Immature natural killer cell (primary cell): Measurements from ENCODE around the gene PRR22. TPM values are rescaled to one million over a fixed set of nuclear protein-coding genes. Genes with fewer than 3 reads are reported as not detected.

Source experiments
- DNase-seq, 3 donors: peaks; one replicate each; pipeline ENCODE4 v3.0.0; 2022; ENCODE audit warnings: mixed read lengths in 1 of 3
- H3K27ac Mint-ChIP-seq, 6 donors: one replicate each; pipeline ENCODE4 v1.8.0; 2020; ENCODE audit warnings: mixed read lengths in 6 of 6, mild to moderate bottlenecking in 5 of 6, inconsistent platforms in 4 of 6, moderate library complexity in 3 of 6
- H3K27me3 Mint-ChIP-seq, 3 donors: one replicate each; pipeline ENCODE4 v1.8.0; 2020 to 2021; ENCODE audit warnings: low read depth in 3 of 3, mild to moderate bottlenecking in 3 of 3, mixed read lengths in 3 of 3, moderate library complexity in 3 of 3, inconsistent platforms in 1 of 3
- H3K36me3 Mint-ChIP-seq, 3 donors: one replicate each; pipeline ENCODE4 v1.8.0; 2020; ENCODE audit warnings: mixed read lengths in 3 of 3, inconsistent platforms in 2 of 3, mild to moderate bottlenecking in 2 of 3
- H3K4me1 Mint-ChIP-seq, 2 donors: one replicate each; pipeline ENCODE4 v1.8.0; 2020; ENCODE audit warnings: inconsistent platforms in 2 of 2, mild to moderate bottlenecking in 2 of 2, mixed read lengths in 2 of 2, moderate library complexity in 1 of 2
- H3K4me3 Mint-ChIP-seq, 5 donors: one replicate each; pipeline ENCODE4 v1.8.0; 2020; ENCODE audit warnings: mild to moderate bottlenecking in 5 of 5, mixed read lengths in 5 of 5, inconsistent platforms in 3 of 5, moderate library complexity in 3 of 5
- H3K9me3 Mint-ChIP-seq, 6 donors: one replicate each; pipeline ENCODE4 v1.8.0; 2020; ENCODE audit warnings: mild to moderate bottlenecking in 6 of 6, mixed read lengths in 6 of 6, inconsistent platforms in 4 of 6, moderate library complexity in 3 of 6
- polyA plus RNA-seq, 3 donors: library from polyadenylated mRNA; unstranded; fragments of 300-500 nt; fragmentation: Illumina TruSeq; gene quantifications; one replicate each; pipeline ENCODE4 v1.2.3, GENCODE V29; 2021

The PRR22 gene
- not detected for polyA plus RNA-seq

DNA sequence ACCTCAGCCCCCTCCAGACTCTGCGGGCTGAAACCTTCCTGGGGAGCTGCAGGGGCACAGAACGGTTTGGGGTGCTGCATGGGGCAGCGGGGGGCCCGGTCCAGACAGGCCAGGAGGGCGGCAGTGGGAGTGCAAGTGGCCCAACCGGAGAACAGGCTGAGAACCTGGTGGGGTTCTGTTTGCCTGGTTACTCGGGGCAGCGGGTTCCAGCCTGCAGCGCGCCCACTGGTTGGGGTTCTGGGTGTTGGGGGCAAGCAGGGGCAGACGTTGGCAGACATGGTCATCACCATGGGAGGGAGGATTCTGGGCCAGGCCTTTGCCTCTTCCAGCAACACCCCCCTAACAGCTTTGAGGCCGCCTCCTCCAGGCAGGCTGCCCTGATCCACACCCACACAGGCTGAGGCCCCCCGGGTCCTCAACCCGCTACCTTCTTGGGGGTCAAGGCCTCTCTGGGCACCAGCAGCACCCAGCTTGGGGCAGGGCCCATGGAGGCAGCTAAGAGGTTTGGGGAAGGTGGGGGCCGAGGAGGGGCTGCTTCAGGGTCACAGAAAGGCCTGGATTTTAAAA, at the start of gene PRR22:
PRR22 (minus strand) TSS at position 166 of the 567 bp plus-strand sequence; CDS start at position 80, 86 bp downstream.
- no peak within 1 kb of the TSS for H3K27ac Mint-ChIP-seq
- H3K9me3 Mint-ChIP-seq = no peaks in the 10 kb centered on the region

DNA sequence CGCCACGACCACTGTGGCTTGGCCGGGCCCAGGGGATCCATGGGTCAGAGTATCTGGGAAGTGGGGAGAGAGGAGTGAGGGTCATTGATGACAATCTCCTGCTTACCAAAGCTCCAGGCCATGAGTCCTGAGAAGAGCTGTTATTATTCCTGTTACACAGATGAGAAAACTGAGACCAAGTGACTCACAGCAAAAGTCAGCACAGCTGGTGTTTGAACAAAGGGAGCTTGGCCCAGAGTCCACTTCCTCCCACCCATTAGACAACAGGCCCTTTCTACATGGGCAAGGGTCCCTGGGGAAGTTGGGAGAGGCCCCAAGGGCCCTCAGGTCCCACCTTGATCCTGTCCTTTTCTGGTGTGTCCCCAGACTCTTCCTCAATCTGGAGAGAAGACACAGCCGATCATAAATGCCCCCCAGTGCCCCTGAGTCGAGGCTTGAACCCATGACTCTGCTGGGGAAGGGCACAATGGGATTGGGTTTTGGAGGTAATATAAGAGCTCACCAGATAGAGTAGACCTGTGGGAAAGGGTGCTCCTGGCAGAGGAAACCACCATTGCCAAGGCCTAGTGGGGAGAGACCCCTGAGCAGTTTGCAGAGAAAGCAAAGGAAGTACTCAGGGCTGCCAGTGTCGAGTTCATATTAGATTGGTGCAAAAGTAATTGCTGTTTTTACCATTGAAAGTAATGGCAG, 48.1 kb upstream of the PRR22 start:
- Mint-ChIP-seq H3K36me3 (no peaks in the 10 kb centered on the region), H3K4me1 (peaks cover 0 to 11% of the 10 kb centered on the region in 2 donors), H3K27ac (no peak overlapping the region), H3K9me3 (no peaks in the 10 kb centered on the region), H3K27me3 (peaks cover 5 to 11% (median 11%) of the 10 kb centered on the region in 3 donors), H3K4me3 (no peak overlapping the region)
- no peak for DNase-seq

More for the DNA sequence above, at the start of gene PRR22:
- H3K36me3 Mint-ChIP-seq = peaks cover 4 to 9% (median 9%) of the 10 kb centered on the region in 3 donors
- no peak for DNase-seq
- no peak within 1 kb of the TSS for H3K4me3 Mint-ChIP-seq
- H3K4me1 Mint-ChIP-seq = peaks cover 0 to 2% of the 10 kb centered on the region in 2 donors
- peaks cover 3 to 10% (median 7%) of the 10 kb centered on the region in 3 donors for H3K27me3 Mint-ChIP-seq

DNA sequence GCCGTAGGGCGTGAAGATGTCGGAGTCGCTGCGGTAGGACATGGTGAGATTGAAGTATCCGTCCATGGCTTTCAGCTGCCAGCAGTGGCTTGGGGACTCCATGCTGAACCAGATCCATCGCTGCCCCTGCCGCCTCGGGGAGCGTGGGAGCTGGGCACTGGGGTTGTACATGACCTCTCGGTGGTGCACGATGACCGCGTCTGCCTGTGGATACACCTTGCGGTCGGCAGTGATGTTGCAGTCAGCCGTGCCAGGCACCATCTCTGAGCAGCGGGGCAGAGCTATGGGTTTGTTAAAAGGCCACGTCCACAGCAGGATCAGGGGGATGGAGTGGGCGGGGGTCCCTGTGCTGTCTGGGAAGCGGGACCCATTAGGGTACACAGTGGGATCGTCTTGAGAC, 47.5 kb upstream of the PRR22 start:
- H3K36me3 Mint-ChIP-seq = no peaks in the 10 kb centered on the region
- no peak for DNase-seq
- no peak overlapping the region for H3K4me3 Mint-ChIP-seq
- peaks cover 5 to 14% (median 14%) of the 10 kb centered on the region in 3 donors for H3K27me3 Mint-ChIP-seq
- peaks cover 3 to 14% of the 10 kb centered on the region in 2 donors for H3K4me1 Mint-ChIP-seq
- H3K27ac Mint-ChIP-seq = no peak overlapping the region
- H3K9me3 Mint-ChIP-seq = no peaks in the 10 kb centered on the region

DNA sequence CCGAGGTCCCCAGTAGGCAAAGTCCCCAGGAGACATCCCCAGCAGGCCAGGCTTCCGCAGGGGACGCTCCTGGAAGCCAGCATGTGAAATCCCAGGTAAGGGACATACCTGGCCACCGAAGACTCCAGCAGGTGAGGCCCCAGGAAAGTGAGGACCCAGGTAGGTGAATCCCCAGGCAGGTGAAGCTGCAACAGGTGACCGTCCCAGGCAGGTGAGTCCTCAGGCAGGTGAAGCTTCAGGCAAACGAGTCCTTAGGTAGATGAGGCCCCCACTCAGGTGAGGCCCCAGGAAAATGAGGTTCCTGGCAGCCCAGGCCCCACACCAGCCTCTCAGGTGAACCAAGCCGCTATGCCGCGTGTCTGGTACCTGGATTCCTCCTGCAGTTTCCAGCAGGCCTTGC, 46.6 kb upstream of the PRR22 start:
- H3K27me3 Mint-ChIP-seq = peaks cover 5 to 16% (median 16%) of the 10 kb centered on the region in 3 donors
- no peaks in the 10 kb centered on the region for H3K9me3 Mint-ChIP-seq
- H3K4me3 Mint-ChIP-seq = no peak overlapping the region
- H3K36me3 Mint-ChIP-seq = no peaks in the 10 kb centered on the region
- H3K27ac Mint-ChIP-seq = no peak overlapping the region
- peaks cover 5 to 19% of the 10 kb centered on the region in 2 donors for H3K4me1 Mint-ChIP-seq
- no peak for DNase-seq

DNA sequence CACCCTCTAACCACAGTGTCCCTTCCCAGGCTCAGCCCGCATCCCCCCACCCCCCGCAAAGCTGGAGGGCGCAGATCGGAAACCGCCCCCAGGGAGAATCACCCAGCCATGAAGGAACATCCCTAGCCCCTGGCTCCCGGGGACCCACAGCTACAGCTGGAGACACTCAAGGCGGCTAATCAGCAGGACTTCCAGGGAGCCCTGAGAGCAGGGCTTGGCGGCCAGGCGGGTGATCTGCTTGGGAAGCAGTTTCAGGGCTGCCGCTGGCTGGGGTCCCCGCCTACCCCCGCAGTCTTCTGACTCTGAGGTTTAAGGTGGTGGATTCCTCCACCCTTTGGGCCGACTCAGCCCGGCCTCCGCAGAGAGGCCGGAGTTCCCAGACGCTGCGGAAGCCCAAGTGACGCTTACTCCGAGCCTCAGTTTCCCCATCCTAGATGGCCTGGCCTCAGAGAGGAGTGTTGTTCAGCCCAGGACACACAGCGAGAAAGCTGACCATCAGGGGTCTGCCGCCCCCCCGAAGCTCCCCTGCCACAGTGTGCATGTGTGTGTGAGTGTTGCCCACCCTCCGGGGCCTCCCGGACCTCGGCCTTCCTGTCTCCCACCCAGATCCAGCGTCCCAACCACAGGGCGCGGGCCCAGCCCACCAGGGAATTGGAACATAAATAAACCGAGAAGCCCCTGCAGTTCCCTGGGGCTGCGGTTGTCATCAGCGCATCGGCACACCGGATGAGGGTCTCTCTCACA, 45.2 kb upstream of the PRR22 start:
- Mint-ChIP-seq H3K9me3 (peaks cover 0 to 1% (median 0%) of the 10 kb centered on the region in 6 donors), H3K27me3 (peaks cover 5 to 17% (median 16%) of the 10 kb centered on the region in 3 donors), H3K4me3 (peak overlapping the region in 4 of 5 donors; percentile 15 to 57 (median 37)), H3K36me3 (no peaks in the 10 kb centered on the region), H3K4me1 (peaks cover 5 to 21% of the 10 kb centered on the region in 2 donors), H3K27ac (peak overlapping the region in 2 of 6 donors; percentile 37 to 76)
- DNase-seq = no peak

DNA sequence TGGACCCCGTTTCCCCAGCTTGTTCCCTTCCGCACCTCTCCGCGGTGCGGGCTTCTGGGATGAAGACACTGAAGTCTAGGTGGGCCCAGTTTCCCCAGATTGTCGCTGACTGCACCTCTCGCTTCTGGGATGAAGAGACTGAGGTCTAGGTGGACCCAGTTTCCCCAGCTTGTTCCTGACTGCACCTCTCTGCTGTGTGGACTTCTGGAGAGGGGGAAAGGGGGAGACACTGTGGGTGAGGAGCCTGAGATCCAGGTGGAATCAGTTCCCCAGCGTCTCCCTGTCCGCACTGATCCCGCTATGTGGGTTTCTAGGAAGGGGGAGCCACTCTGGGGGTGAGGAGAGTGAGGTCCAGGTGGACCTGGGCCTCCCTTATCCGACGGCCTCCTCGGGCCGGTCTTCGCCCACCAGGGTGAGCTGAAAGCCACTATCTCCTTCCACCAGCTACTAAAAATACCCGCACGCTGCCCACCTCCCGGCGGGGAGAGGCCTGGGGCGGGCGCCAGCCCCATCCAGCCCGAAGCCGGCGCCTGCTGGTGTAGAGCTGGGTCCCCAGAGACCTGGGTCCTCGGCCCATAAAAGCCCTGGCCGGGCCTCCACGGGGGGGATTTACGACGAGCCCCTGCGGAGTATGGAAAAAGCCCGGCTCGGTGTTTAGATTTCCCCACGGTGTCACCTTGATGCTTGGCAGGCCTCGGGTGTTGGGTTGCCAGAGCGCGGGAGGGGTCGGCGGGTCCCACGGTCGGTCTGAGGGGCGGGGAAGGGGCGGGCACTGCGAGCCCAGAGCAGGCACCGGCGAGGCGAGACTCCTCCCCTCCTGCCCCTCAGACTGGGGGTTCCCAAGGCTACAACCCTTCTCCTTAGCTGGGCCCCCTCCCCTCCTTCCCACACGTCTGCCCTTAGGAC, 44.4 kb upstream of the PRR22 start:
- H3K4me1 Mint-ChIP-seq = peaks cover 5 to 21% of the 10 kb centered on the region in 2 donors
- H3K27ac Mint-ChIP-seq = peak overlapping the region; percentile 87 to 98 (median 92)
- H3K9me3 Mint-ChIP-seq = peaks cover 0 to 1% (median 0%) of the 10 kb centered on the region in 6 donors
- peak overlapping the region; percentile 89 to 97 (median 93) for H3K4me3 Mint-ChIP-seq
- peaks cover 5 to 18% (median 15%) of the 10 kb centered on the region in 3 donors for H3K27me3 Mint-ChIP-seq
- no peak for DNase-seq
- H3K36me3 Mint-ChIP-seq = no peaks in the 10 kb centered on the region

DNA sequence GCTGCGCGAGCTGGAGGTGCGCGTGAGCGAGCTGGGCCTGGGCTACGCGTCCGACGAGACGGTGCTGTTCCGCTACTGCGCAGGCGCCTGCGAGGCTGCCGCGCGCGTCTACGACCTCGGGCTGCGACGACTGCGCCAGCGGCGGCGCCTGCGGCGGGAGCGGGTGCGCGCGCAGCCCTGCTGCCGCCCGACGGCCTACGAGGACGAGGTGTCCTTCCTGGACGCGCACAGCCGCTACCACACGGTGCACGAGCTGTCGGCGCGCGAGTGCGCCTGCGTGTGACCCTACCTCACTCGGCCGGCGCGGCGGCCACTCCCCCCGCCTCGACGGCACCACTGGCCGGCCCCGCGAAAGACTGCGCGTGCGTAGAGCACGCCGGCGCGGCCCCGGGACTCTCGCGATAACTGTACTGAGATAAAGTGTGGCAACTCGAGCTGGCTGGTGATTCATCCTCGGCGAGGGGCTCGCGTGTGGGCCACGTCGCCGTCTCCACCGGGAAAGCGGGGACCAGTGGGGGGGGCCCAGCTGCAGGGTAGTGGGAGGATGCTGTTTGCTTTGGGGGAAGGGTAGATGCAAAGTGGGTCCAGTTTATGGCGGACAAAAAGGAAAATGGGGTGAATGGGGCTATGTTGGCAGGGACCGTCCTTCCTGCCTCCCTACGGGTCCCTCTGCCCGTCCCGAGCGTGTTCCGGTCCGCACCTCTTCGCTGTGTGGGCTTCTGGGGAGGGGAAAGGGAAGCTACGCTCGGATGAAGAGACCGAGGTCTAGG, 43.5 kb upstream of the PRR22 start:
- H3K9me3 Mint-ChIP-seq = peaks cover 0 to 1% (median 0%) of the 10 kb centered on the region in 6 donors
- no peaks in the 10 kb centered on the region for H3K36me3 Mint-ChIP-seq
- peaks cover 5 to 21% of the 10 kb centered on the region in 2 donors for H3K4me1 Mint-ChIP-seq
- H3K27ac Mint-ChIP-seq = peak overlapping the region; percentile 87 to 98 (median 92)
- DNase-seq = peak; percentile 95 to 96 (median 96)
- peak overlapping the region; percentile 89 to 97 (median 93) for H3K4me3 Mint-ChIP-seq
- H3K27me3 Mint-ChIP-seq = peaks cover 5 to 15% (median 13%) of the 10 kb centered on the region in 3 donors

DNA sequence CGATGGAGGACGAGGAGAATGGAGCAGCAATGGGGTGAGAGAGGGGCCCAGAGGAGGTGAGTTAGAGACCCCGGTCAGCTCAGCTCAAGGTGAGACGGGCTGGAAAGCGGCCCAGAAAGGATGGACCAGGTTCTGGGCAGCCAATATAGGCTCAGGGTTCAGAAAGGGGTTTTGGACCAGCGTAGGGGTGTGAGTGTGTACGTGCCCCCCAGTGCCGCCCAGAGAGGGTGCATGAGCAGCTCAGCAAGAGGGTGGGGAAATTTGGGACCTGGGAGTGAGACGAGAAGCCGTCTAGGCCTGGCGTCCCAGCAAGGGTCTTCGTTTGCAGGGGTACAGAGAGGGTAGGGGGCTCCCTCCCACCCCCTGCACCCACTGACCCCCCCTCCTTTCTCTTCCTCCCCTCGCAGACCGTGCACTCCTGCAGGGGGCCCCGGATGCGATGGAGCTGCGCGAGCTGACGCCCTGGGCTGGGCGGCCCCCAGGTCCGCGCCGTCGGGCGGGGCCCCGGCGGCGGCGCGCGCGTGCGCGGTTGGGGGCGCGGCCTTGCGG, 42.9 kb upstream of the PRR22 start:
- H3K27me3 Mint-ChIP-seq = peaks cover 5 to 15% (median 13%) of the 10 kb centered on the region in 3 donors
- no peaks in the 10 kb centered on the region for H3K36me3 Mint-ChIP-seq
- H3K4me3 Mint-ChIP-seq = peak overlapping the region; percentile 81 to 93 (median 87)
- peaks cover 0 to 1% (median 0%) of the 10 kb centered on the region in 6 donors for H3K9me3 Mint-ChIP-seq
- H3K4me1 Mint-ChIP-seq = peaks cover 5 to 21% of the 10 kb centered on the region in 2 donors
- peak overlapping the region; percentile 80 to 98 (median 88) for H3K27ac Mint-ChIP-seq
- no peak for DNase-seq

DNA sequence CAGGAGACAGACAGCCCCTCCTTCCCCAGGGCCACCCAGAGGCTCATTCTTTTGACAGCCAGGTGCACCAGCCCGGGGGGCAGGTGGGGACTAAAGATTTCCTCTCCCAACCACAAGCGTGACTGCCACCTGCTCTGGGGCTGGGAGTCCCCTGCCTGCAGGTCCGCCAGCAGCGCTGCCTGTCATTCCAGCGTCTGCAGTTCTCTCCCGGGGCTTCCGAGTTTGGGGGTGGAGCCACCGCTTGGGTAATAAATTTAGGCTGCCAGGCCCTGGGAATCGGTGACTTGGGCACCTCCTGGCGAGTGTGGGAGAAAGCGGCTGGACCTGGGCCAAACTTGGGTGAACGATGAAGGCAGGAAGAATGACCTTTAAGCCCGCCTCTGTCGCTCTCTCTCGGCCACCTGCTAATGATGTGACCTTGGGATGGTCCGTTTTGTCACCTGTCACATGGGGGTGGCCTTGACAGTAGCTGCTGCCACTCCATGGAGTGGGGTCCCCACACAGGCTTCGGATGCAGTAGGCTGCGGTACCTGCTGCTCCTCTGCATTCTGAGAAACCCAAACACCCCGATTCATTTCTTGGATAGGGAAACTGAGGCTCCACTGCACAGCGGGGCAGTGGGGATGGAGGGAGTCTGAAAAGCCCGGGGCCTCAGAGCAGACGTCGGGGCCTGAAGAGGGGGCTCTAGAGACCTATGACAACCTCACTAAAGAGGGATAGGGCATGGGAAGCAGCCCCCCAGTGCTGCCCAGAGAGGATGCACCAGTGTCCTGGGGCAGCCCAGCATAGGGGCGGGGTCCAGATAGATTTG, 42.2 kb upstream of the PRR22 start:
- H3K27me3 Mint-ChIP-seq = peaks cover 5 to 15% (median 12%) of the 10 kb centered on the region in 3 donors
- peak overlapping the region; percentile 80 to 98 (median 88) for H3K27ac Mint-ChIP-seq
- DNase-seq = no peak
- peaks cover 0 to 2% (median 0%) of the 10 kb centered on the region in 6 donors for H3K9me3 Mint-ChIP-seq
- H3K4me1 Mint-ChIP-seq = peaks cover 5 to 21% of the 10 kb centered on the region in 2 donors
- H3K4me3 Mint-ChIP-seq = peak overlapping the region; percentile 79 to 87 (median 81)
- no peaks in the 10 kb centered on the region for H3K36me3 Mint-ChIP-seq

DNA sequence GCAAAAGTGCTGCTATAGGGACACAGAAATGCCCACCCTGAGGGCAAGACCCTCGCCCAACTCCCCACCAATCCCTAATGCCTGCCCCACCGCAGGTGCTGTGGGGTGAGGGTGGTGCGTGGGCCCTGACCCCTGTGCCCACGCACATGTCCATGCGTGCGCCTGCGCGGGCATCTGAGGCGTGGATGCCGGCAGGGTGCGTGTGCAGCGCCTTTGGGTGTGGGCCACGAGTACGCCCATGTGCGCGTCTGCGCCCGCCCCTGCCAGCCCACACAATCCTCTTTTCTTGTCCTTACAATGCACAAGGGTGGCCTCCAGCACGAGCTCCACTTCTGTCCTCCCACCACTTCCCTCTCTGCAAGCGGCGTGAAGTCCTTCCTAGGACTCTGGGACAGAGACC, 40.6 kb upstream of the PRR22 start:
- H3K27me3 Mint-ChIP-seq = peaks cover 5 to 14% (median 14%) of the 10 kb centered on the region in 3 donors
- H3K4me3 Mint-ChIP-seq = no peak overlapping the region
- peaks cover 0 to 6% (median 0%) of the 10 kb centered on the region in 6 donors for H3K9me3 Mint-ChIP-seq
- H3K27ac Mint-ChIP-seq = no peak overlapping the region
- no peaks in the 10 kb centered on the region for H3K36me3 Mint-ChIP-seq
- no peak for DNase-seq
- H3K4me1 Mint-ChIP-seq = peaks cover 5 to 20% of the 10 kb centered on the region in 2 donors

DNA sequence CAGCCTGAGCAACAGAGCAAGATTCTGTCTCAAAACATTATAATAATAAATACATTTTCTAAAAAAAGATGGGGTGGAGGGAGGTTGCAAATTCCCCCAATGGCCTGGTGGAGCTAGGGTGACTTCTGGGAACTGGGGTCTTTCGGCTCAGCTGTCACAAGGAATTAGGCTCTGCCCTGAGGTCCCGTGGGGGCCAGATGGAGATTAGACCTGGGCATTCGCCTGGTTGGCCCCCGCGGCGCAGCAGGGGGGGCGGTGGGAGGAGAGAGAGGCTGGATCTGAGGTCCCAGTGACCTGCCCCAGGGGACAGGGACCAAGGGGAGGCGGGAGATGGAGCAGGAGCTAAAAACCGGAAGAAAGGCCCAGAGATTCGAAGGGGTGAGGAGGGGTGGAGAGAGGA, 40.2 kb upstream of the PRR22 start:
- no peak overlapping the region for H3K27ac Mint-ChIP-seq
- peaks cover 5 to 14% (median 10%) of the 10 kb centered on the region in 3 donors for H3K27me3 Mint-ChIP-seq
- no peaks in the 10 kb centered on the region for H3K36me3 Mint-ChIP-seq
- peaks cover 0 to 6% (median 0%) of the 10 kb centered on the region in 6 donors for H3K9me3 Mint-ChIP-seq
- DNase-seq = no peak
- H3K4me1 Mint-ChIP-seq = peaks cover 5 to 18% of the 10 kb centered on the region in 2 donors
- no peak overlapping the region for H3K4me3 Mint-ChIP-seq
